DMS 273 (cell line): ENCODE data around the gene TMEM88.

Experiments used
- DNase-seq: peaks from one replicate; lab custom pipeline; 2025; ENCODE audit not compliant: unreplicated experiment; lab: John Stamatoyannopoulos, UW

The TMEM88 gene

GRCh38 chr17:7833011-7833794, 21.7 kb upstream of the TMEM88 start:
- DNase-seq = no peak

GRCh38 chr17:7833795-7834541, 20.9 kb upstream of the TMEM88 start, which contains the start of gene KDM6B:
Gene KDM6B, plus strand, starts transcription at chr17:7834217. Its CDS starts 11,338 bp downstream, at chr17:7845555.
- DNase-seq = peak; percentile 91

- DNase-seq = no peak
Measured at GRCh38 chr17:7834542-7834956, 20.3 kb upstream of the TMEM88 start.

DNA sequence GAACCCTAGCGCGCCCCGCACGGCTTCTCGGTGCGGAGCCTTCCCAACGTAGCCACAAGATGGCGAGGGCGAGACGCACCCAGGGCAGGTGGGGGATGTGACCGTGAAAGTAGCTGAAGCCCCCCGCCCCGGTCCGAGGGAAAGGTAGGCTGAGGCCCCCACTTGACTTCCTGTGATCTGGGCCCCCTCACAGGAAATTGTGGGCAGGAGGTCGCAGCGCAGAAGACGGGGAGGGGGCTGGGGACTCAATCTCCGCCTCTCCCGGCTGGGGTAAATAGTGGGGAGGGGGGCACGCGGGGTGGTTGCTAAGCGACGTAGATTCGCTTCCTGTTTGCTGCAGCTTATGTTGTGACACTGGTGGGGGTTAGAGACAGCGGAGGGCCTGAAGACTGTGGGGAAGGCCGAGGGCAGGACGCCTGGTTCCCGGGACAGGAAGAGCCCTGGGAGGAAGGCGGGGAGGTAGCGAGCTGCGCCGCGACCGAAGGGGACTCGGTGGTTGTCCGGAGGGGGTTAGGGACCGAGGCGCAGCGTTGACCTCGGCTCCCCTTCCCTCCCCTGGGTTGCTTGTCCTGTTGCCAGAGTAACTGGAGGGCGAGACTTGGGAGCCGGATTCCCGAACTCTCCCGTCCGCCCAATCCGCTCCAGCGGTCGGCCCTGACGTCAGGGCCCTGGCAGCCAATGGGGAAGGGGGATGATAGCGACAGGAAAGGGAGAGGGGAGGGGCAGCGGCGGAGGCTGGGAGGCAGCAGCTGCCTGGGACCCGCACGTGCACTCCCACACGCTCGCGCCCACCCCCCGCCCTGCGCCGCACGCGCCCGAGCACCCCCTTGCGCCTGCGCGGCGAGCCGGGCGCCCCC, 19.7 kb upstream of the TMEM88 start:
- DNase-seq = peak; percentile 98

DNA sequence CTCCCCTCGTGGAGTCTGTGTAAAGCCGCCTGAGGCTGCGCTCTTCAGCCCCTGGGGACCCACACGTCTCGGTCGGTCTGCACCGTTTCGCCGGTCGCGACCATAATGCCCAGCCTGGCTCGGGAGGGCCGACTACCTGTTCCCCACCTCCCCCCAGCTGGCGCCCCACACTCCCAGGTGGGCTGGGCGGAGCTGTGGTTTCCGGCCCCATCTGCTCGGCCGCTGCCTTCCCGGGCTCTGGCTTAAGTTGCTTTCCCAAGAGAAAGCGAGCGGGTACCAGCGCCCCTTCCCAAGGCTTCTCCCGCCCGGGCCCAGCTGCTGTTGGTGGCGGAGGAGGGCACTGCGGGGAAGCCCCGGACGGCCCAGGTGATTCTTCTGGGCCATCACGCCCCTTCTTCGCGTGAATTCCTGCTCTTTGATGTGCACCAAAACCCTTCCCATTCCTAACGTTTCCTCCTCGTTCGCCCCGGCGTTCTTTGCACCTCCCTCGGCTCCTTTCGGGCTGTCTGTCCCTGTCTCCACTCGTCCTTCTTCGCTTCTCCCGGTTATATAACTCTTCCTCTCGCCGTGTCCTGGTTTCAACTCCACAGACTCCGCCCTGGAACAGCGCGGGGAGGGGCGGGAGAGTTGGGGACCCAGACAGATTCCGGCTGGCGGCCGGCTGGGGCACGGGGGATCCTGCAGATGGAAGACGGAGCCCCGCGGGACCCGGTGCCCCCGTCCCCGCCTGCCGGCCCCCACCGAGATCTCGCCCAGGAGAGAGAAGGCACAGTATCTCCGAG, 18.9 kb upstream of the TMEM88 start:
- DNase-seq = peak; percentile 97

DNA sequence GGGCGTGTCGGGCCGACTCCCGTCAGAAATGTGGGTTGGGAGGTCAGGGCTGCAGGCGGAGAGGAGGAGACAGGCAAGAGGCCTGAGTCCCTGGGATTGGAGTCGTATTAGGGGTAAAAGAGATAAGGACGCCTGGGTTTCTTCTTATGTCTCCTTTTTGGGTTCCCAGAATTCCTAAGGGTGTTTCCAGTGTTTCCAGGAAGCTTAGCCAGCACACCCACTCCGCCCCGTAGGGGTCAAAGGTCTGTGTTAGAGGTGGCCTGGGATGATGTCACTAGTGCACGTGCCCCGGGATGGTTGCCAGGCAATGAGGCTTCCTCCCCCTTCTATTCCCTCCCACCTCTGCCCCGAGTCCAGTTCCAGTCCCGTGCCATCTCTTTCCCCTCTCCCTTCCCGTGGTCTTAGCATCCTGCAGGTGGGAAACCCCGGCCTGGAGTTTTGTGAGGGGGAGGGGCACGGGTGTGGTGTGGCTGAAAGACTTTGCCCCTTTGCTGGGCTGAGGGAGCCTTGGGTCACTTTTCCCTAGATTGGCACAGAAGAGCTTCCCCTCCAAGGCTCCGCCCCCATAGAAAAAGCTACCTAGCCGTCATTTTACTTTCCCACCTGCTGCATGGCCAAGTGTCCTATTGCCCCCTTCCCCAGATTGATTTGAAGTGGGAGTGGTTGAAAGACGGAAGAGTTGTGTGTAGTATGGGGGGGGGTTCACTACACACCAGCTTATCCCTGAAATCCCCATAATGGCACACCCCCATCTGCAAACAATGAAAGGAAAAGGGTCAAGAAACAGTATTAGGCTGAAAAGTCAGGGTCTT, 18.1 kb upstream of the TMEM88 start:
- DNase-seq = peak; percentile 98

DNA sequence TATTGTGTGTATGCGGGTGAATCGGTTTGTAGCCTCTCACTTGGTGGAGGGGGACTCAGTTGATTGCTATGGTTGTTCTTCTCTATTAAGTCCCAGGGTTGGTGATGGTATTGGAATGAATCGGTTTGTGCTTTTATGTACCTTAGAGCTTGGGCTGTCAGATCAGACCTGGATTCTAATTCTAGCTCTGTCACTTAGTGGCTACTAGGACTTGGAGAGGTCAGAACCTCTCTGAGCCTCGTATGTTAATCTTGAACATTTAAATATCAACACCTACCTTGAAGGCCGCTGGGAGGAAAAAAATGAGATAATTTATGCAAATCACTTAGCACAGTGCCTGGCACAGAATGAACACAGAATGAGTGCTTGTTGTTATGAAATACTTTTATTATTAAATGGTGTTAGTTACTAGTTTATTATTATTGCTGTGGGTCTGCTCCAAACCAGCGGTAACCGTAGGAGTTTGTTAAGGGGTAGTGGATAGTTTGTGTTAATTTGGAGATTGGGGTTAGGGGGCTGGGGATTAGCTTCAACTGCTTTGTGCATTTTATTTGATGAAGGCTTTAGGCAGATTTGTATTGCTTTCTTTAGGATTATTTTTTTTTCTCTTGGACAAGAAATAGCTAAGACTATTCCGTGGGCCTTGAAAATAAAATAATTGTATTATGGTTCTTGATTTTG, 17.3 kb upstream of the TMEM88 start:
- DNase-seq = peak; percentile 48

DNA sequence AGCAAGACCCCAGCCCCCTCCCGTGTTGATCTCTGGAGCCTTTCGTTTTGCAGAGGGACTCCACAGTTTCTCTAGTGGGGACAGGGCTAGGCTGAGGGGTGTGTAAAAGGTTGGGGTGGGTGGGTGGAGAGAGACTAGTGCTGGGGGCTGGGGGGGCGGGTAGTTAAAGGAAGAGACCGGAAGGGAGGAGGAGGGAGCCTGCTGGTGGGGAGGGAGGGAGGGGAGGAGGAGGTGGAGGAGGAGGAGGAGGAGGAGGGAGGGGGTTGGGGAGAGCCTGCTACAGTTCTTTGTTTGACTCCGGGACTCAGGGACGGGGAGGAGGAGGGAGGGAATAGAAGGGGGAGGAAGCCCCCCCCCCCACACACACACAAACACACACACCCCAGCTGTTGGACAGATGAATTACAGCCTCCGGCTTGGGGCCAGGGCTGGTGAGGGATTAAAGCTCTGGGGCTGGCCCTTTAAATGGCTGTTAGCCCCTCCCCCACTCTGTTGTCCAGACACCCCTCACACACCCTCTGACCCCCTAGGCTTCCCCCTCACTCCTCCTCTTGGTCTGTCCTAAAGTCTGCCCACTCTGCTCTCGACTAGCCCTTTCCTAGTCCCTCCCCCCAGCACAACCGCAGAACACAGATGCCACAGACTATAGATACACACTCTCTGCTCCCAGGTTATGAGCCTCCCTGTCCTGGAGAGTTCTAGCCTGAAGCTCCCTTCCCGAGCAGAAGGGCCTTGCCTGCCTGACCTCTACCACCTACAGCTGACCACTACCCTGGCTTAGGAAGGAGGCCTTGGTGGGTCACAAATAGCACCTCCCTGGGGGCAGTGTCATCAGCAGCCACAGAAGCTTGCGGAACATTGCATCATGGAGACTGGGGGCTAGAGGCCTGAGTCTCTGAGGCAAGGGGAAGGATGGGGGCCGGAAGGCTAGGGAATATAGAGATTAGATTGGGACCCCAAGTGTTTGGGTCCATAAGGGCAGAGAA, 16.5 kb upstream of the TMEM88 start:
- DNase-seq = peak; percentile 75

DNA sequence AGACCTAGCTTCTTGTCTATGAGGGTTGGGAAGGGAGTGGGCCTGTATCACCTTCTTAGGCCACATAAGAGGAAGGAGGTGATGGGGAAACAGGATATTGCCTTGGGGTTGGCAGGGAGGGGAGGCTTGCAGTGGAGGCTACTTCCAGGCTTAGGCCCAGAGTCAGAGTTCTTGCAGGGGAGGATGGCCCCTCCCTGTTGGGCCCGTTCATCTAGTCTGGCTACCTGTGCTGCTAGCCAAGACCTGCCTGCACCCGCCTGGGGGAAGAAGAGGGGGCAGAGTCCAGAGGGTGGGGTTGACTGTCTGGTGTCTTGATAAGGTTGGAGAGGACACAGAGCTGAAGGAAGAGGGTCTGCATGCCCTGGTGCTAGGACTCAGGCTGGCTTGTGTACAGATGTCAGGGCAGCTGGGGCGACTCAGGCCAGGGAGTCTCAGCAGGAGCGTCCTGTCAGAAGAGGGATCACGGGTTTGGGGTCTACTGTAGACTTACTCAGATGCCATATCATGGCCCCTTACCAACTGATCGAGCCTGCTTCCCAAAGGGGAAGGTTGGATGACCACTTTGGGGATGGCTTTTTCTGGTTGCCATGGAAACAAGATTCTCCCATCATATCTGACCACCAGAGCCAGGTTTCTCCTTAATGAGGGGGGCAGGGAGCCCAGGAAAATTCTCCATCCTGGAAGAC, 15.5 kb upstream of the TMEM88 start:
- peak; percentile 21 for DNase-seq

DNA sequence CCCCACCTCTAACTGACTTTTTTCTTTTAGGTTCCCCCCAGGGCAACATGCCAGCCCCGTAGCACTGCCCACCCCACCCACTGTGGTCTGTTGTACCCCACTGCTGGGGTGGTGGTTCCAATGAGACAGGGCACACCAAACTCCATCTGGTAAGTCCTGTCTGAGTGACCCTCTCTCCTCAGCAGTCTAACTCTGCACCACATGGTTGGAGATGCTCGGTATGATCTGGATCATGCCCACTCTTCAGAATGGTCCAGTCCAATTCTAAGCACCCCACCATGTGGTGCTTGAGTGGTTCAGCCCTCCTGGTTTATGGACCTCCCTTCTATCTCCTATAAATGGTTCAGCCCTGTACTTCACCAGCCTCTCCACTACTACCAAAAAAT, 15.0 kb upstream of the TMEM88 start:
- peak; percentile 72 for DNase-seq

GRCh38 chr17:7840441-7840840, 14.4 kb upstream of the TMEM88 start:
- DNase-seq = no peak

- no peak for DNase-seq
Measured at GRCh38 chr17:7840875-7841274, 14.0 kb upstream of the TMEM88 start.

DNA sequence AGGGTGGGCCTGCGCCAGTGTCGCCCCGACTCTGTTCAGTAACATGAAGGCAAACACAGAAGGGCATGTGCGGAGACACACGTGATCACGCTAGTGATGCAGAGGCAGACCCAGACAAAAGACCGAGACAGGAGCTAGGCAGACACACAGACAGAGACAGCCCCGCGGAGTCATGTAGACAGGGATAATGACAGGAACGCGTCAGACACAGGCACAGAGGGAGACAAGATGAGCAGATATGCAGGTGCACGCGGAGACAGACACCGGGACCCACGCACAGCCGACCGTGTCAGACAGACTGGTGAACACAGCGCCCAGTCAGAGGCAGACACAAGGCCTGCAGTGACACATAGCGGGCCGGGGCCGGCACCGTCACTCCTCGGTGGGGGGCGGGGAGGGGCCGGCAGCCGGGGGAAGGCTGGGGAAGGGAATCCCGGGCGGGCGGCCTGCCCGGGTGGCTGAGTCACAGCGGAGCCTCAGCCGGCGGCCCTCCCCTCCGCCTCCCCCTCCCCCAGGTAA, 13.4 kb upstream of the TMEM88 start:
- DNase-seq = peak; percentile 87

DNA sequence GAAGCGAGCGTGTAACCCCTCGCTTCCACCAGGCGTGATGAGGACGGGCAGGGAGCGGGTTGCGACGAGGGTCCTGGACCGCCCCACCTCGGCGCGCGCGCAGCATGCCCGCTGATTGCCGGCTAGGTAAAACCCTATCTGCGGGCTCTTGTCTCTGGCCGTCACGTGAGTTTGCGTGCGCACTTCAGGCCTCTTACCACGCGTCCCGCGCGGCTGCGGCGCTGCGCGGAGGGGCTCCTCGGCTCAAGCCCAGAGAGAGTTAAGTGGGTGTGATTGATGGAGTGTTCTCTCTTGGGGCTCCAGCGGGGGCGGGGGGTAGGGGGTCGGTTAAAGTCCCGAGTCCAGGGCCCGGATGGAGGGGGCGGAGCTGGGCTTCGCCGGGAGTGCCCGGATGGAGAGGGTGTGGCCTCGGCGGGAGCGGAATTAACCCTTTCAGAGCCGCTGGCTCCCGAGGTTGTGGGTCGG, 12.9 kb upstream of the TMEM88 start:
- DNase-seq = peak; percentile 93

GRCh38 chr17:7842380-7843256, 12.2 kb upstream of the TMEM88 start:
- peak; percentile 77 for DNase-seq

GRCh38 chr17:7843257-7843535, 11.7 kb upstream of the TMEM88 start:
- no peak for DNase-seq
